Lower leg skin (tissue), 3 donors: ENCODE data around the gene FCN2.

Experiments
- CTCF ChIP-seq, 3 donors: fragments of 450-650 bp; IDR thresholded peaks; one replicate each; pipeline ENCODE4 v1.5.1; 2016; ENCODE audit warnings: antibody characterized with exemption in 3 of 3, mild to moderate bottlenecking in 3 of 3, moderate library complexity in 2 of 3
- POLR2A ChIP-seq, 2 donors: fragments of 450-650 bp; IDR thresholded peaks; one replicate each; pipeline ENCODE4 v1.6.1; 2016 to 2017; ENCODE audit warnings: antibody characterized with exemption in 2 of 2, mild to moderate bottlenecking in 1 of 2, moderate library complexity in 1 of 2

GRCh38 chr9:134861595-134862334 lies 18.8 kb upstream of the FCN2 start:
- TF ChIP-seq CTCF (IDR thresholded peaks at IDR 0.05) (no peak), POLR2A (IDR thresholded peaks at IDR 0.05) (no peak)
